H9 (cell line): ENCODE results near the gene GSK3A. TPM values are rescaled to one million over a fixed set of nuclear protein-coding genes. Genes with fewer than 3 reads are reported as not detected.

Experiments
- DNase-seq: peaks from one replicate; pipeline ENCODE4 v3.0.0-alpha.2; 2017
- H2AFZ ChIP-seq: one replicate; pipeline ENCODE4 v1.6.1; 2013; ENCODE audit warnings: mild to moderate bottlenecking, low read length, control low read depth, moderate library complexity
- H2AK5ac ChIP-seq: 2 replicates; pipeline ENCODE4 v1.6.1; 2013; ENCODE audit warnings: low read length, control low read depth, mixed read lengths; ENCODE audit not compliant: insufficient read length
- H2BK120ac ChIP-seq: one replicate; pipeline ENCODE4 v1.6.1; 2013; ENCODE audit warnings: low read depth, mild to moderate bottlenecking, low read length, control low read depth, inconsistent platforms; ENCODE audit not compliant: poor library complexity, severe bottlenecking
- H2BK12ac ChIP-seq: 2 replicates; pipeline ENCODE4 v1.6.1; 2013; ENCODE audit warnings: low read length, control low read depth, mixed read lengths, low read depth; ENCODE audit not compliant: insufficient read length
- H2BK15ac ChIP-seq: 2 replicates; pipeline ENCODE4 v1.6.1; 2013; ENCODE audit warnings: low read depth, low read length, control low read depth
- H2BK20ac ChIP-seq: one replicate; pipeline ENCODE4 v1.6.1; 2013; ENCODE audit warnings: low read depth, mild to moderate bottlenecking, low read length, control low read depth, inconsistent platforms; ENCODE audit not compliant: poor library complexity, severe bottlenecking
- H2BK5ac ChIP-seq: 2 replicates; pipeline ENCODE4 v1.6.1; 2013; ENCODE audit warnings: low read length, control low read depth, mixed read lengths; ENCODE audit not compliant: insufficient read length
- H3K14ac ChIP-seq: 2 replicates; pipeline ENCODE4 v1.6.1; 2013; ENCODE audit warnings: low read length, control low read depth; ENCODE audit not compliant: insufficient read depth
- H3K18ac ChIP-seq: 2 replicates; pipeline ENCODE4 v1.6.1; 2013; ENCODE audit warnings: low read depth, mild to moderate bottlenecking, mixed read lengths, low read length, control low read depth; ENCODE audit not compliant: insufficient read length
- H3K23ac ChIP-seq: 2 replicates; pipeline ENCODE4 v1.6.1; 2013; ENCODE audit warnings: low read length, control low read depth, mixed read lengths, low read depth; ENCODE audit not compliant: insufficient read length
- H3K23me2 ChIP-seq: 2 replicates; pipeline ENCODE4 v1.6.1; 2013; ENCODE audit warnings: low read depth, mild to moderate bottlenecking, mixed read lengths, low read length, control low read depth; ENCODE audit not compliant: insufficient read length, poor library complexity, severe bottlenecking
- H3K27ac ChIP-seq: 2 replicates; pipeline ENCODE4 v1.5.1; 2013; ENCODE audit warnings: low read length, control low read depth, mixed read lengths, low read depth; ENCODE audit not compliant: insufficient read length
- H3K27me3 ChIP-seq: 2 replicates; pipeline ENCODE4 v1.6.1; 2013; ENCODE audit warnings: low read length, control low read depth, inconsistent platforms; ENCODE audit not compliant: insufficient read depth
- H3K4ac ChIP-seq: 2 replicates; pipeline ENCODE4 v1.6.1; 2013; ENCODE audit warnings: low read depth, mild to moderate bottlenecking, control low read depth, inconsistent platforms, low read length, moderate library complexity
- H3K4me1 ChIP-seq: 2 replicates; pipeline ENCODE4 v1.6.1; 2013; ENCODE audit warnings: low read length, control low read depth, inconsistent platforms; ENCODE audit not compliant: insufficient read depth
- H3K4me2 ChIP-seq: 2 replicates; pipeline ENCODE4 v1.6.1; 2013; ENCODE audit warnings: low read length, control low read depth, mixed read lengths; ENCODE audit not compliant: insufficient read length, insufficient read depth
- H3K56ac ChIP-seq: 2 replicates; pipeline ENCODE4 v1.6.1; 2013; ENCODE audit warnings: low read depth, mild to moderate bottlenecking, mixed read lengths, low read length, control low read depth; ENCODE audit not compliant: insufficient read length
- H3K79me1 ChIP-seq: 2 replicates; pipeline ENCODE4 v1.6.1; 2013; ENCODE audit warnings: low read depth, mild to moderate bottlenecking, moderate library complexity, low read length, control low read depth, inconsistent platforms; ENCODE audit not compliant: insufficient read depth, poor library complexity, severe bottlenecking
- H3K79me2 ChIP-seq: 2 replicates; pipeline ENCODE4 v1.6.1; 2013; ENCODE audit warnings: low read length, control low read depth, inconsistent platforms; ENCODE audit not compliant: insufficient read depth
- H3K9ac ChIP-seq: 2 replicates; pipeline ENCODE4 v1.6.1; 2013; ENCODE audit warnings: low read length, control low read depth, mixed read lengths; ENCODE audit not compliant: insufficient read length; ENCODE audit errors: extremely low read depth
- H3K9me3 ChIP-seq: one replicate; pipeline ENCODE4 v1.6.1; 2013; ENCODE audit warnings: low read depth, low read length, inconsistent platforms; ENCODE audit not compliant: control insufficient read depth
- H3T11ph ChIP-seq: one replicate; pipeline ENCODE4 v1.6.1; 2013; ENCODE audit warnings: mild to moderate bottlenecking, low read length, control low read depth, inconsistent platforms
- H4K20me1 ChIP-seq: one replicate; pipeline ENCODE4 v1.6.1; 2013; ENCODE audit not compliant: control insufficient read depth, insufficient read length, insufficient read depth
- H4K5ac ChIP-seq: 2 replicates; pipeline ENCODE4 v1.6.1; 2013; ENCODE audit warnings: low read depth, mild to moderate bottlenecking, mixed read lengths, low read length, control low read depth; ENCODE audit not compliant: insufficient read length
- H4K8ac ChIP-seq: replicated peaks from 2 replicates; pipeline ENCODE4 v1.6.1; 2013; ENCODE audit warnings: low read length, control low read depth, mixed read lengths, low read depth; ENCODE audit not compliant: insufficient read length
- H4K91ac ChIP-seq: 2 replicates; pipeline ENCODE4 v1.6.1; 2013; ENCODE audit warnings: low read depth, mild to moderate bottlenecking, moderate library complexity, mixed read lengths, low read length, control low read depth; ENCODE audit not compliant: insufficient read length
- H3K27ac Mint-ChIP-seq, 3 experiments: 2 replicates in 2 of 3; 3 replicates in 1 of 3; pipeline ENCODE4 v1.8.0; 2020 to 2021; ENCODE audit warnings: mixed read lengths in 3 of 3, mild to moderate bottlenecking in 1 of 3, moderate library complexity in 1 of 3
- H3K27me3 Mint-ChIP-seq: 2 replicates; pipeline ENCODE4 v1.8.0; 2021; ENCODE audit warnings: low read depth, mild to moderate bottlenecking, moderate library complexity, mixed read lengths
- H3K36me3 Mint-ChIP-seq, 3 experiments: 2 replicates in 2 of 3; 3 replicates in 1 of 3; pipeline ENCODE4 v1.8.0; 2020 to 2021; ENCODE audit warnings: low read depth in 3 of 3, mixed read lengths in 3 of 3; ENCODE audit not compliant: insufficient read depth in 1 of 3
- H3K4me1 Mint-ChIP-seq, 2 experiments: 2 replicates each; pipeline ENCODE4 v1.8.0; 2020; ENCODE audit warnings: mixed read lengths in 2 of 2
- H3K4me3 Mint-ChIP-seq, 2 experiments: 2 replicates in 1 of 2; 3 replicates in 1 of 2; pipeline ENCODE4 v1.8.0; 2020 to 2021; ENCODE audit warnings: mild to moderate bottlenecking in 2 of 2, mixed read lengths in 2 of 2, moderate library complexity in 1 of 2
- H3K9me3 Mint-ChIP-seq, 2 experiments: 2 replicates in 1 of 2; 3 replicates in 1 of 2; pipeline ENCODE4 v1.8.0; 2020; ENCODE audit warnings: mild to moderate bottlenecking in 2 of 2, mixed read lengths in 2 of 2, moderate library complexity in 1 of 2
- CTCF ChIP-seq: fragments of 200-600 bp; sonication (generic); conservative IDR thresholded peaks from 3 replicates; pipeline ENCODE4 v1.8.0; 2021; ENCODE audit warnings: antibody characterized with exemption, mild to moderate bottlenecking
- WGBS: extraction: QIAGEN DNeasy Blood & Tissue Kit; methylation state at CpG from one replicate; pipeline ENCODE4 v1.1.7; 2013; ENCODE audit warnings: missing lambda C conversion rate, low lambda C conversion rate, mixed read lengths; ENCODE audit not compliant: insufficient read length; ENCODE audit errors: extremely low coverage; 5-methylcytosine and 5-hydroxymethylcytosine counted together
- total RNA-seq: library from RNA; stranded (reverse); gene quantifications from 2 replicates; pipeline ENCODE4 v1.2.1, GENCODE V29; 2021

GSK3A gene
- total RNA-seq, 1 experiment from 2014 or later, result 52.4 TPM

- Histone ChIP-seq H2BK20ac (no peak overlapping the region), H3K56ac (no peak overlapping the region), H4K8ac (no peak overlapping the region), H3K27me3 (no peaks in the 10 kb centered on the region), H3K79me1 (no peaks in the 10 kb centered on the region), H2AFZ (no peak overlapping the region), H3K27ac (no peak overlapping the region), H2BK15ac (no peak overlapping the region), H3T11ph (no peak overlapping the region), H4K5ac (no peak overlapping the region), H2BK5ac (no peak overlapping the region), H3K9me3 (no peaks in the 10 kb centered on the region), H3K79me2 (peaks cover 5% of the 10 kb centered on the region; the same call in 1 of the 2 replicates), H3K23me2 (peaks cover 7% of the 10 kb centered on the region), H4K20me1 (no peaks in the 10 kb centered on the region), H3K14ac (no peak overlapping the region; the same call in 1 of the 2 replicates), H4K91ac (no peak overlapping the region), H2BK12ac (no peak overlapping the region), H3K4ac (no peak overlapping the region), H3K9ac (no peak overlapping the region), H2BK120ac (no peak overlapping the region), H3K23ac (no peak overlapping the region), H3K4me1 (peaks cover 6% of the 10 kb centered on the region; the same call in 1 of the 2 replicates), H3K4me2 (no peak overlapping the region), H3K18ac (no peak overlapping the region), H2AK5ac (no peak overlapping the region)
- no peak overlapping the region; a peak in 1 of 7 replicates for H3K27ac Mint-ChIP-seq
- no peak for TF ChIP-seq CTCF
- no peak overlapping the region for H3K4me3 Mint-ChIP-seq
- peaks cover 33 to 51% of the 10 kb centered on the region in 2 experiments for H3K4me1 Mint-ChIP-seq
- no peaks in the 10 kb centered on the region; the same call in 1 of the 2 replicates for H3K27me3 Mint-ChIP-seq
- DNase-seq, result no peak
- H3K36me3 Mint-ChIP-seq, result peaks cover 5 to 28% (median 18%) of the 10 kb centered on the region in 3 experiments; a peak in 6 of 7 replicates
- H3K9me3 Mint-ChIP-seq, result no peaks in the 10 kb centered on the region
- no CpG with 5 or more reads among the region's 36 CpGs for WGBS
Measured at GRCh38 chr19:42249149-42249750, 6.8 kb upstream of the GSK3A start.
